HepG2 (cell line): Measurements from ENCODE around the gene TEKTIP1. TPM values are rescaled to one million over a fixed set of nuclear protein-coding genes. Genes with fewer than 3 reads are reported as not detected.

ENCODE experiments used
- AGO2 ChIP-seq: fragments of 200-400 bp; formaldehyde crosslinking; optimal IDR thresholded peaks from 2 replicates; pipeline ENCODE3; 2017; ENCODE audit warnings: mild to moderate bottlenecking, low read depth, low read length, moderate library complexity
- BORCS8-MEF2B ChIP-seq: sonication (generic); formaldehyde crosslinking; IDR thresholded peaks from 2 replicates; pipeline ENCODE4 v1.8.0; 2022; ENCODE audit warnings: mild to moderate bottlenecking, missing genetic modification reagents
- CENPT ChIP-seq: sonication (generic); formaldehyde crosslinking; IDR thresholded peaks from 2 replicates; pipeline ENCODE4 v1.8.0; 2022; ENCODE audit warnings: low read depth, mild to moderate bottlenecking, moderate library complexity, missing genetic modification reagents
- FOXM1 ChIP-seq: sonication (generic); formaldehyde crosslinking; IDR thresholded peaks from 2 replicates; pipeline ENCODE4 v1.5.0; 2020; ENCODE audit warnings: missing genetic modification reagents
- FOXP1 ChIP-seq, 2 experiments: fragments of 450-650 bp in 1 of 2; IDR thresholded peaks; 2 replicates each; pipeline ENCODE4 v1.6.1; 2017 to 2018; ENCODE audit warnings: antibody characterized with exemption in 1 of 2
- NFYB ChIP-seq: sonication (generic); formaldehyde crosslinking; IDR thresholded peaks from 2 replicates; pipeline ENCODE4 v1.4.0; 2020; ENCODE audit warnings: missing genetic modification reagents
- RAD51 ChIP-seq: fragments of 450-650 bp; IDR thresholded peaks from 2 replicates; pipeline ENCODE4 v1.6.1; 2016; ENCODE audit warnings: borderline replicate concordance
- RXRA ChIP-seq: sonication (generic); formaldehyde crosslinking; IDR thresholded peaks from 2 replicates; pipeline ENCODE4 v1.5.1; 2020; ENCODE audit warnings: missing genetic modification reagents
- SAFB2 ChIP-seq: sonication (generic); formaldehyde crosslinking; IDR thresholded peaks from 2 replicates; pipeline ENCODE4 v1.5.1; 2020; ENCODE audit warnings: missing genetic modification reagents, low read depth, mild to moderate bottlenecking, borderline replicate concordance
- SKI ChIP-seq: fragments of 450-650 bp; IDR thresholded peaks from one replicate; pipeline ENCODE4 v1.6.1; 2018; ENCODE audit warnings: mild to moderate bottlenecking; ENCODE audit not compliant: partially characterized antibody
- THAP11 ChIP-seq: IDR thresholded peaks from 2 replicates; pipeline ENCODE4 v1.6.1; 2016; ENCODE audit warnings: missing biosample characterization, missing genetic modification reagents
- ZNF546 ChIP-seq: sonication (generic); formaldehyde crosslinking; conservative IDR thresholded peaks from 2 replicates; pipeline ENCODE4 v1.8.1; 2023; ENCODE audit warnings: mild to moderate bottlenecking, missing genetic modification reagents
- ZNF556 ChIP-seq: sonication (generic); formaldehyde crosslinking; IDR thresholded peaks from 2 replicates; pipeline ENCODE4 v1.4.0; 2020; ENCODE audit warnings: mild to moderate bottlenecking, missing genetic modification reagents, borderline replicate concordance
- ZNF557 ChIP-seq: sonication (generic); formaldehyde crosslinking; IDR thresholded peaks from 2 replicates; pipeline ENCODE4 v1.4.0; 2020; ENCODE audit warnings: missing genetic modification reagents
- ZNF577 ChIP-seq: sonication (generic); formaldehyde crosslinking; IDR thresholded peaks from 2 replicates; pipeline ENCODE4 v1.4.0; 2020; ENCODE audit warnings: mild to moderate bottlenecking, low read depth, missing genetic modification reagents, borderline replicate concordance
- polyA plus RNA-seq, 8 experiments: library from polyadenylated mRNA; depleted of rRNA in 3 of 8; stranded (reverse) in 7 of 8; unstranded in 1 of 8; fragments of >200 nt; fragmentation: Illumina TruSeq in 4 of 8; extraction: Trizol in 4 of 8; gene quantifications; 2 replicates each; pipeline versions ENCODE4 v1.2.1 to v1.2.3, GENCODE V29; 2011 to 2016; ENCODE audit warnings: low read depth in 4 of 8, missing spikeins in 1 of 8, mixed read lengths in 1 of 8; ENCODE audit not compliant: insufficient read depth in 1 of 8
- total RNA-seq, 5 experiments: library from RNA; depleted of rRNA; stranded (reverse); fragments of >200 nt; fragmentation: Illumina TruSeq; extraction: Trizol; gene quantifications; 2 replicates each; pipeline ENCODE4 v1.2.3, GENCODE V29; 2016; ENCODE audit warnings: low read depth in 1 of 5
- TF ChIP-seq, protein P1 (sequence below): IDR thresholded peaks from 2 replicates; pipeline ENCODE4 v1.4.0; 2020; ENCODE audit warnings: mild to moderate bottlenecking, missing genetic modification reagents
- TF ChIP-seq, protein P2 (sequence below): sonication (generic); formaldehyde crosslinking; IDR thresholded peaks from 2 replicates; pipeline ENCODE4 v1.4.0; 2020; ENCODE audit warnings: missing genetic modification reagents, borderline replicate concordance

Gene TEKTIP1
- total and polyA plus RNA-seq, 2 of the 13 experiments (the other 11 are each of a cell fraction or from before 2014, with no cell fraction given), result not detected

DNA sequence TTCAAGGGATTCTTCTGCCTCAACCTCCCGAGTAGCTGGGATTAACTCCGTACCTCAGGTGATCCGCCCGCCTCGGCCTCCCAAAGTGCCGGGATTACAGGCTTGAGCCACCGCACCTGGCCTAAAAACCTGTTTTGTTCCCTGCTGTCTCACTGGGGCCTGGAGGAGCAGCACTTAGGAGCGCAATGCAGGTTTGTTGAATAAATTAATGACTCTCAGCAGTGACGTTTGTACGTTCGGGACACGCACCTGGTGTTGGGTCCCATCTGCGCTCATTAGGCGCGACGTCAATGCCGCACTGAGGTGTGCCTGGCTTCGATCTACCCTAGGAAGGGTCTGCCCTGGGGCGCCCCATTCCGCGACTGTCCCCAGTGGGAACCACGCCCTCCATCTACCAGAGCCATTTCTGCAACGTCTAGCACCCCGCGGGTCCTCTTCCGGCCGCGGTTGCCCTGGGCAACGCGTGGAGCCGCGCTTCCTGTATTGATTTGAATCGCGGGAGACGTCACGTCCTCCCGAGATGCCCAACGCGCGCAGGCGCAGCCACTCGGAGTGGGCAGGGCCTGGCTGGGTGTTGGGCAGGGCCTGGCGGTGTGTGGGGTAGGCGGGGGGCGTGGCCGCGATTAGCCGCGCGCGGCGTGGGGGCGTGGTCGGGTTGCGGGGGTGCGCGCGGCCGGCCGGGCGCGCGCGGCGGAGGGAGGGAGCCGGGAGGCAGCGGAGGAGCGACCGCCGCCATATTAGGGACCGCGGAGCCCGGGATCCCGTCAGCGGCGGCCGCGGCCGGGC lies 33.2 kb upstream of the TEKTIP1 start, which contains the start of gene FZR1 (continued):
- TF ChIP-seq, protein P1, sequence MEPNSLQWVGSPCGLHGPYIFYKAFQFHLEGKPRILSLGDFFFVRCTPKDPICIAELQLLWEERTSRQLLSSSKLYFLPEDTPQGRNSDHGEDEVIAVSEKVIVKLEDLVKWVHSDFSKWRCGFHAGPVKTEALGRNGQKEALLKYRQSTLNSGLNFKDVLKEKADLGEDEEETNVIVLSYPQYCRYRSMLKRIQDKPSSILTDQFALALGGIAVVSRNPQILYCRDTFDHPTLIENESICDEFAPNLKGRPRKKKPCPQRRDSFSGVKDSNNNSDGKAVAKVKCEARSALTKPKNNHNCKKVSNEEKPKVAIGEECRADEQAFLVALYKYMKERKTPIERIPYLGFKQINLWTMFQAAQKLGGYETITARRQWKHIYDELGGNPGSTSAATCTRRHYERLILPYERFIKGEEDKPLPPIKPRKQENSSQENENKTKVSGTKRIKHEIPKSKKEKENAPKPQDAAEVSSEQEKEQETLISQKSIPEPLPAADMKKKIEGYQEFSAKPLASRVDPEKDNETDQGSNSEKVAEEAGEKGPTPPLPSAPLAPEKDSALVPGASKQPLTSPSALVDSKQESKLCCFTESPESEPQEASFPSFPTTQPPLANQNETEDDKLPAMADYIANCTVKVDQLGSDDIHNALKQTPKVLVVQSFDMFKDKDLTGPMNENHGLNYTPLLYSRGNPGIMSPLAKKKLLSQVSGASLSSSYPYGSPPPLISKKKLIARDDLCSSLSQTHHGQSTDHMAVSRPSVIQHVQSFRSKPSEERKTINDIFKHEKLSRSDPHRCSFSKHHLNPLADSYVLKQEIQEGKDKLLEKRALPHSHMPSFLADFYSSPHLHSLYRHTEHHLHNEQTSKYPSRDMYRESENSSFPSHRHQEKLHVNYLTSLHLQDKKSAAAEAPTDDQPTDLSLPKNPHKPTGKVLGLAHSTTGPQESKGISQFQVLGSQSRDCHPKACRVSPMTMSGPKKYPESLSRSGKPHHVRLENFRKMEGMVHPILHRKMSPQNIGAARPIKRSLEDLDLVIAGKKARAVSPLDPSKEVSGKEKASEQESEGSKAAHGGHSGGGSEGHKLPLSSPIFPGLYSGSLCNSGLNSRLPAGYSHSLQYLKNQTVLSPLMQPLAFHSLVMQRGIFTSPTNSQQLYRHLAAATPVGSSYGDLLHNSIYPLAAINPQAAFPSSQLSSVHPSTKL, result peak; percentile 53
- no peak for TF ChIP-seq FOXP1 (IDR thresholded peaks at IDR 0.05)
- no peak for TF ChIP-seq FOXP1 (CRISPR knock-in tag; IDR thresholded peaks at IDR 0.05)
- TF ChIP-seq SKI, result peak; percentile 36
- TF ChIP-seq ZNF557, result no peak
- TF ChIP-seq SAFB2 (CRISPR knock-in tag), result no peak; the same call in 1 of the 2 replicates
- TF ChIP-seq AGO2, result no peak
- TF ChIP-seq RAD51, result no peak
- TF ChIP-seq ZNF546 (CRISPR knock-in tag), result no peak
- TF ChIP-seq RXRA (CRISPR knock-in tag), result peak; percentile 42
- TF ChIP-seq, protein P2, sequence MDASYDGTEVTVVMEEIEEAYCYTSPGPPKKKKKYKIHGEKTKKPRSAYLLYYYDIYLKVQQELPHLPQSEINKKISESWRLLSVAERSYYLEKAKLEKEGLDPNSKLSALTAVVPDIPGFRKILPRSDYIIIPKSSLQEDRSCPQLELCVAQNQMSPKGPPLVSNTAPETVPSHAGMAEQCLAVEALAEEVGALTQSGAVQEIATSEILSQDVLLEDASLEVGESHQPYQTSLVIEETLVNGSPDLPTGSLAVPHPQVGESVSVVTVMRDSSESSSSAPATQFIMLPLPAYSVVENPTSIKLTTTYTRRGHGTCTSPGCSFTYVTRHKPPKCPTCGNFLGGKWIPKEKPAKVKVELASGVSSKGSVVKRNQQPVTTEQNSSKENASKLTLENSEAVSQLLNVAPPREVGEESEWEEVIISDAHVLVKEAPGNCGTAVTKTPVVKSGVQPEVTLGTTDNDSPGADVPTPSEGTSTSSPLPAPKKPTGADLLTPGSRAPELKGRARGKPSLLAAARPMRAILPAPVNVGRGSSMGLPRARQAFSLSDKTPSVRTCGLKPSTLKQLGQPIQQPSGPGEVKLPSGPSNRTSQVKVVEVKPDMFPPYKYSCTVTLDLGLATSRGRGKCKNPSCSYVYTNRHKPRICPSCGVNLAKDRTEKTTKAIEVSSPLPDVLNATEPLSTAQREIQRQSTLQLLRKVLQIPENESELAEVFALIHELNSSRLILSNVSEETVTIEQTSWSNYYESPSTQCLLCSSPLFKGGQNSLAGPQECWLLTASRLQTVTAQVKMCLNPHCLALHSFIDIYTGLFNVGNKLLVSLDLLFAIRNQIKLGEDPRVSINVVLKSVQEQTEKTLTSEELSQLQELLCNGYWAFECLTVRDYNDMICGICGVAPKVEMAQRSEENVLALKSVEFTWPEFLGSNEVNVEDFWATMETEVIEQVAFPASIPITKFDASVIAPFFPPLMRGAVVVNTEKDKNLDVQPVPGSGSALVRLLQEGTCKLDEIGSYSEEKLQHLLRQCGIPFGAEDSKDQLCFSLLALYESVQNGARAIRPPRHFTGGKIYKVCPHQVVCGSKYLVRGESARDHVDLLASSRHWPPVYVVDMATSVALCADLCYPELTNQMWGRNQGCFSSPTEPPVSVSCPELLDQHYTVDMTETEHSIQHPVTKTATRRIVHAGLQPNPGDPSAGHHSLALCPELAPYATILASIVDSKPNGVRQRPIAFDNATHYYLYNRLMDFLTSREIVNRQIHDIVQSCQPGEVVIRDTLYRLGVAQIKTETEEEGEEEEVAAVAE, result peak; percentile 83; the same call in 1 of the 2 replicates
- TF ChIP-seq THAP11 (CRISPR knock-in tag), result peak; percentile 93
- TF ChIP-seq ZNF556 (CRISPR knock-in tag), result peak; percentile 59; the same call in 1 of the 2 replicates
- TF ChIP-seq NFYB (CRISPR knock-in tag), result peak; percentile 44; the same call in 1 of the 2 replicates
- TF ChIP-seq CENPT, result peak; percentile 77; the same call in 1 of the 2 replicates
- no peak for TF ChIP-seq ZNF577 (CRISPR knock-in tag)
- peak; percentile 100 for TF ChIP-seq FOXM1 (CRISPR knock-in tag)
- TF ChIP-seq BORCS8-MEF2B (CRISPR knock-in tag), result no peak; the same call in 1 of the 2 replicates
